Measurements from ENCODE around the gene GMEB2. TPM values are rescaled to one million over a fixed set of nuclear protein-coding genes. Genes with fewer than 3 reads are reported as not detected.

The GMEB2 gene
- total RNA-seq, 2 experiments from 2014 or later, result 14.0 to 14.1 TPM

DNA sequence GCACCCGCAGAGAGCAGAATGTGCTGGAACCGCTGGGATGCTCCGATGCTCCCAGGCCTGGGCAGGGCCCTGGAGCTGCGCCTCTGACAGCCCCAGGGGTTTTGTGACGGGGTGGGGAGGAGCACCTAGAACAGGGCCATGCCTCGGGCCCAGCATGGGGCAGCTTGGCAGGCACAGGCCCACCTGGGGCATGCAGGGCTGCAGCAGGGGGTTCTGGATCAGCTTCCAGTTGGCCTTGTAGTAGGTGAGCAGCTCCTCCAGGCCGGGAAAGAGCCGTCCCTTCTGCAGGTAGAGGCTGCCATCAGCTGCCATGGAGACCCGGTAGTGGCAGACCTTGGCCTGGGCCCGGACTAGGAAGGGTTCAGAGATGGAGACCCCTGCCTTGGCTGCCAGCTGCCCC lies 83.8 kb downstream of the GMEB2 start:
- H3K4me1 Mint-ChIP-seq, result peaks cover 3% of the 10 kb centered on the region
- POLR2A ChIA-PET, result no interaction called here
- intact Hi-C loops (cut with DNase I, micrococcal nuclease), result no loop called here
- CTCF ChIA-PET, result interaction anchor here (0.6 kb wide), 1 partner anchor 107 kb away, joined by 4 read pairs; no protein-coding TSS in a partner anchor
- H3K36me3 Mint-ChIP-seq (ENCODE audit: low read depth), result no peaks in the 10 kb centered on the region
- no peak overlapping the region for H3K27ac Mint-ChIP-seq
- H3K27me3 Mint-ChIP-seq, result no peaks in the 10 kb centered on the region
- no peak for DNase-seq
- no peak overlapping the region for H3K4me3 Mint-ChIP-seq
- no peak for ATAC-seq
- no peaks in the 10 kb centered on the region for H3K9me3 Mint-ChIP-seq (ENCODE audit: low read depth)

- Mint-ChIP-seq H3K27ac (no peak overlapping the region), H3K9me3 (ENCODE audit: low read depth) (no peaks in the 10 kb centered on the region), H3K4me1 (peaks cover 4% of the 10 kb centered on the region), H3K27me3 (no peaks in the 10 kb centered on the region), H3K36me3 (ENCODE audit: low read depth) (no peaks in the 10 kb centered on the region), H3K4me3 (no peak overlapping the region)
- DNase-seq, result no peak
- ChIA-PET POLR2A (no interaction called here), CTCF (interaction anchor here (0.6 kb wide), 1 partner anchor 107 kb away, joined by 4 read pairs; no protein-coding TSS in a partner anchor)
- ATAC-seq, result no peak
- intact Hi-C loops (cut with DNase I, micrococcal nuclease), result no loop called here
Observed at GRCh38 chr20:63542696-63543095, 84.2 kb downstream of the GMEB2 start.

- CTCF ChIA-PET, result no interaction called here
- H3K4me1 Mint-ChIP-seq, result peaks cover 5% of the 10 kb centered on the region
- H3K27me3 Mint-ChIP-seq, result no peaks in the 10 kb centered on the region
- no peaks in the 10 kb centered on the region for H3K36me3 Mint-ChIP-seq (ENCODE audit: low read depth)
- POLR2A ChIA-PET, result no interaction called here
- H3K9me3 Mint-ChIP-seq (ENCODE audit: low read depth), result no peaks in the 10 kb centered on the region
- intact Hi-C loops (cut with DNase I, micrococcal nuclease), result no loop called here
- H3K27ac Mint-ChIP-seq, result no peak overlapping the region
- no peak overlapping the region for H3K4me3 Mint-ChIP-seq
- DNase-seq, result no peak
- ATAC-seq, result no peak
Observed at GRCh38 chr20:63542031-63542559, 84.8 kb downstream of the GMEB2 start.

GRCh38 chr20:63541371-63541770 lies 85.5 kb downstream of the GMEB2 start:
- POLR2A ChIA-PET, result no interaction called here
- no peak overlapping the region for H3K4me3 Mint-ChIP-seq
- H3K36me3 Mint-ChIP-seq (ENCODE audit: low read depth), result no peaks in the 10 kb centered on the region
- no peak for ATAC-seq
- H3K27me3 Mint-ChIP-seq, result no peaks in the 10 kb centered on the region
- CTCF ChIA-PET, result no interaction called here
- intact Hi-C loops (cut with DNase I, micrococcal nuclease), result no loop called here
- DNase-seq, result no peak
- no peak overlapping the region for H3K27ac Mint-ChIP-seq
- peaks cover 8% of the 10 kb centered on the region for H3K4me1 Mint-ChIP-seq
- H3K9me3 Mint-ChIP-seq (ENCODE audit: low read depth), result no peaks in the 10 kb centered on the region

- intact Hi-C loops (cut with DNase I, micrococcal nuclease), result no loop called here
- ChIA-PET POLR2A (no interaction called here), CTCF (no interaction called here)
- no peaks in the 10 kb centered on the region for H3K36me3 Mint-ChIP-seq (ENCODE audit: low read depth)
- DNase-seq (no peak), ATAC-seq (no peak)
- H3K27me3 Mint-ChIP-seq, result no peaks in the 10 kb centered on the region
- H3K4me1 Mint-ChIP-seq, result peaks cover 8% of the 10 kb centered on the region
- no peak overlapping the region for H3K27ac Mint-ChIP-seq
- no peaks in the 10 kb centered on the region for H3K9me3 Mint-ChIP-seq (ENCODE audit: low read depth)
- no peak overlapping the region for H3K4me3 Mint-ChIP-seq
Observed at GRCh38 chr20:63540417-63541186, 86.3 kb downstream of the GMEB2 start.

GRCh38 chr20:63539441-63540370 lies 87.2 kb downstream of the GMEB2 start:
- CTCF ChIA-PET, result interaction anchor here (0.5 to 2.1 kb wide), 4 partner anchors 11 to 106 kb away, joined by 3 to 6 read pairs (median 3); no protein-coding TSS in a partner anchor
- intact Hi-C loops (cut with DNase I, micrococcal nuclease), result loop anchor here (2.0 to 10.0 kb wide), 6 partner anchors 98 to 525 kb away; partner anchors contain the start of genes TCEA2 (in 2 of the 2), UCKL1 (in 2 of the 2), ABHD16B (in 1 of the 2) and TPD52L2 (in 1 of the 2)
- ATAC-seq, result no peak
- no peak overlapping the region for H3K27ac Mint-ChIP-seq
- H3K9me3 Mint-ChIP-seq (ENCODE audit: low read depth), result no peaks in the 10 kb centered on the region
- H3K27me3 Mint-ChIP-seq, result no peaks in the 10 kb centered on the region
- H3K4me3 Mint-ChIP-seq, result no peak overlapping the region
- POLR2A ChIA-PET, result no interaction called here
- no peaks in the 10 kb centered on the region for H3K36me3 Mint-ChIP-seq (ENCODE audit: low read depth)
- DNase-seq, result no peak
- peaks cover 8% of the 10 kb centered on the region for H3K4me1 Mint-ChIP-seq

DNA sequence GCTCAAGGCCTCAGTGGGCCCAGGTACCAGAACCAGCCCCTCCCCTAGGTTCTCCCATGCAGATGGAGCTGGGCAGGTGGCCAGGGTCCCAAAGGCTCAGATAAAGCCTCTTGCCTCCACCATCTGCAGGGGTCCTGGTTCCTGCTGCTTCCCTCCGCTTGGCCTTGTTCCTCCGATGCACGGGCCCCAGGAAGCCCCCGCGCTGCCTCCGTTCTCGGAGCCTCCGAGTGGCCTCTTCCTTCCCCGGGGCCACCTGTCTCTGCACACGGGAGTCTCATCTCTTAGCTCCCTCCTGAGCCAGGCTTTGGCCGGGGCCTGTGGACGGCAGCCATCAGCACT lies 87.8 kb downstream of the GMEB2 start:
- no peak for DNase-seq
- ChIA-PET CTCF (interaction anchor here (0.5 to 2.7 kb wide), 9 partner anchors 10 to 1402 kb away, joined by 3 to 21 read pairs (median 3); partner anchors contain the start of genes FNDC11 and PPDPF), POLR2A (no interaction called here)
- Mint-ChIP-seq H3K4me1 (peaks cover 8% of the 10 kb centered on the region), H3K9me3 (ENCODE audit: low read depth) (no peaks in the 10 kb centered on the region), H3K27ac (no peak overlapping the region), H3K27me3 (no peaks in the 10 kb centered on the region), H3K36me3 (ENCODE audit: low read depth) (no peaks in the 10 kb centered on the region), H3K4me3 (no peak overlapping the region)
- ATAC-seq, result no peak
- intact Hi-C loops (cut with DNase I, micrococcal nuclease), result loop anchor here (2.0 to 10.0 kb wide), 6 partner anchors 98 to 526 kb away; partner anchors contain the start of genes TCEA2 (in 2 of the 2), UCKL1 (in 2 of the 2), ABHD16B (in 1 of the 2) and TPD52L2 (in 1 of the 2)

- Mint-ChIP-seq H3K4me3 (peak overlapping the region; percentile 68), H3K36me3 (ENCODE audit: low read depth) (no peaks in the 10 kb centered on the region), H3K27ac (peak overlapping the region; percentile 85), H3K4me1 (peaks cover 8% of the 10 kb centered on the region), H3K27me3 (no peaks in the 10 kb centered on the region), H3K9me3 (ENCODE audit: low read depth) (no peaks in the 10 kb centered on the region)
- intact Hi-C loops (cut with DNase I, micrococcal nuclease), result loop anchor here (1.0 to 10.0 kb wide), 18 partner anchors 15 to 582 kb away; partner anchors contain the start of genes TCEA2 (in 2 of the 2), TPD52L2 (in 2 of the 2), UCKL1 (in 2 of the 2) and ABHD16B (in 1 of the 2)
- DNase-seq (no peak), ATAC-seq (peak; percentile 1)
- ChIA-PET POLR2A (interaction anchor here (0.6 to 1.1 kb wide), 3 partner anchors 56 to 327 kb away, joined by 3 to 5 read pairs (median 3); partner anchors contain the start of gene TPD52L2), CTCF (interaction anchor here (0.5 to 3.2 kb wide), 20 partner anchors 10 to 1401 kb away, joined by 3 to 21 read pairs (median 3); partner anchors contain the start of genes ARFRP1, FNDC11, PPDPF and ZGPAT)
Observed at GRCh38 chr20:63538204-63539091, 88.5 kb downstream of the GMEB2 start.

All from activated CD4-positive, alpha-beta T cell treated with anti-CD3 and anti-CD28 coated beads for 36 hours (primary cell).